GM18870 (cell line): ENCODE data around the gene PDE3A.
"Not testable (repeated sequence)": the region's sequence is repeated elsewhere in the genome, so short reads cannot be mapped to it uniquely, and the experiment has no call there.

ENCODE experiments used
- ATAC-seq: cut with Tn5 transposase; IDR thresholded peaks from one replicate; pipeline ENCODE4 v1.9.1; 2021; ENCODE audit warnings: moderate library complexity; ENCODE audit not compliant: unreplicated experiment

Gene PDE3A

DNA sequence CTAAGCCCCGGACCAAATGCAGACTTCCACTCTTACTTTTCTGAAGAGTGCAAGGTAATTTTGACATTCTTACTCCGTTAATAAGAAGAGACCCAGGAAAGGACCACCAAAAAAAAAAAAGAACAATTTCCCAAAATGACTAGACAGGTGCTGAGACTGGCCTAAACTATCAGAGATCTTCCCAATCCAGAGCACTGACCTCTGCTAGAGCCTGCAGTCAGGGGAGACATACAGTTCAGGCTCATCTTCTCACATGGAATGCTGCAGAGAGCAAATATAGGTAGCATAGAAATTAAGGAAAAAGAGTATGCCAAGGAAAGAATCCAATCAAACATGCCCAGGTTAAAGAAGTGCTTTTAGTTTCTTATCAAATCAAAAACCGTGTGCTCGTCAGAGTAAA lies 177.9 kb downstream of the PDE3A start:
- ATAC-seq, result no peak

DNA sequence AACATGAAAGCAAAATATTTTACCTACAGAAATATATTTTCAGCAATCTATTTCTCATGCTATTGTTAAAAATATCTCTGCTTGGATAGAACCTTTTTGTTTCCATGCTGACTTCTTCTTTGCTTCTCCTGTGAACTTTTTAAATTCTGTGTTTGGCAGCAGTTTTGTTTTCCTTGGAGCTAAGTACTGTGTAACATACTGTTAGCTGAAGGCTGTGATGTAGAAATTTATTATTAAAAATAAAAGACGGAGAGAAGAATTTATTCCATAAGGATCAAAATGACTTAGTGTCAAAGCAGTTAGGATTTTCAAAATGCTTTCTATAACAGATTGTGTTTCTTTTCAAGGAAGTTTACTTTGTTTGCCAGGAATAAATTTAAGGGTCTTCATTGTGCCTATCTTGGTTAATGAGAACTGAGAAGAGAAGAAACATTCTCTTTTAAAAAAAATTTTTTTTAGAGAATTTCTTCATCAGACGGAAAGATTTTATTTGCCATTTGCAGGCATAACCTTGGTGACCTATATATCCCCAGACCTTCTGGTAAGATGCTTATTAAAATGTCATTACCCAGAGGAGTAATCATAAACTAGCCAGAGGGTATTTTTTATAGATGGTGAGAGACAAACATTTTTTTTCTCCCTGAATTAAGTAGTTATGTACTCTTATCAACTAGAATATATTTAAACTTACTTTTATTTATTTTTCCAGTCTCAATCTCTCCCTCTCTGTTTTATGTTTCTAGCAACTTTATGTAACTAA lies 179.7 kb downstream of the PDE3A start:
- no peak for ATAC-seq

DNA sequence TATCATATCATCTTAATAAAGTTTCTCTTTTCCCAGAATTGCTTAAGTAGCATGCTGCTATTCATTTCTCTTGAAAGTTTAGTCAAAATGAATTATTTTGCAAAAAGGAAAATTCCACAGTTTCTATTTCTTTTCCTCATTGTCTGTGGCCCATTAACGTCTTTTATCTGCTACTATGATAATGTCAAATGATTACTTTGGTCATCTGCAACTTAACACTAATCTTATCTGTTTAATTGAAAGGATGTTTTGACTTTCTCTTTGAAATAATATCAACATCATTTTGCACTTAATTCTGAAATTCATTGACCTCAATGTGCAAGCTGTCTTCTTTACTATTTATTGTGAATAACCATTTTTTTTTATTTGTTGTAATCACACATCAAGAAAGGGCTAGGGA lies 180.3 kb downstream of the PDE3A start:
- ATAC-seq, result no peak

DNA sequence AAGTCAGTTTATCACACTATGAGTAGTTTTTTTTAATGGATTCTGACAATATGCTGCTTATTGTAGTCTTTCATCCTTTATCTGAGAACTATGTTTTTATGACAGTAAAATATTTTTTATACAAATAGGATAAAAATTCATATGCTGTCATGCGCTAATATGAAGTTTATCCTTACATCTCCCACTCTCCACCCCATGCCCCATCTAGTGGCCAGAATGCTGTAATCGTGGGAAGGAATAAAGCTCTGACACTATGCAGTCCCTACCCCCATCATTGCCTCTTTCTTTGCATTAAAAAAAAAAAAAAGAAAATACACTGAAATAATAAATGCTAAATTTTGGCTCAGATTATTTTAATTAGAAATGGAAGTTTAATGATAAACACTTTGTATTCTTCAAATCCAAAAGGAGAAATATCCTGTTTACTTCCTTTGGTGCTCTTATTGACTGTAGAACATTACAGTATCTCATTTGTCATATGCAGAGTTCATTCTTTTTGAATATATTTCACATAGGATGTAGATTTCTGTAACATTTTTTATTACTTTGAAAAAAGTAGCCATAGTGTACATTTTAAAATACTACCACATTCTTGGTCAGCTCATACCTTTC lies 180.9 kb downstream of the PDE3A start:
- ATAC-seq, result no peak

DNA sequence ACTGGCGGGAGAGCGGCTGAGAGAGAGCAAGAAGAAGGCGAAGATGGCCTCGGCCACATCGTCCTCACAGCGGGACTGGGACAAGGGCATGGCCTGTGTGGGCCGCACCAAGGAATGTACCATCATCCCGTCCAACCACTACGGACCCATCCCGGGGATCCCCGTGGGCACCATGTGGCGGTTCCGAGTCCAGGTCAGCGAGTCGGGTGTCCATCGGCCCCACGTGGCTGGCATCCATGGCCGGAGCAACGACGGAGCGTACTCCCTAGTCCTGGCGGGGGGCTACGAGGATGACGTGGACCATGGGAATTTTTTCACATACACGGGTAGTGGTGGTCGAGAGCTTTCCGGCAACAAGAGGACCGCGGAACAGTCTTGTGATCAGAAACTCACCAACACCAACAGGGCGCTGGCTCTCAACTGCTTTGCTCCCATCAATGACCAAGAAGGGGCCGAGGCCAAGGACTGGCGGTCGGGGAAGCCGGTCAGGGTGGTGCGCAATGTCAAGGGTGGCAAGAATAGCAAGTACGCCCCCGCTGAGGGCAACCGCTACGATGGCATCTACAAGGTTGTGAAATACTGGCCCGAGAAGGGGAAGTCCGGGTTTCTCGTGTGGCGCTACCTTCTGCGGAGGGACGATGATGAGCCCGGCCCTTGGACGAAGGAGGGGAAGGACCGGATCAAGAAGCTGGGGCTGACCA lies 183.6 kb downstream of the PDE3A start:
- not testable (repeated sequence) for ATAC-seq

DNA sequence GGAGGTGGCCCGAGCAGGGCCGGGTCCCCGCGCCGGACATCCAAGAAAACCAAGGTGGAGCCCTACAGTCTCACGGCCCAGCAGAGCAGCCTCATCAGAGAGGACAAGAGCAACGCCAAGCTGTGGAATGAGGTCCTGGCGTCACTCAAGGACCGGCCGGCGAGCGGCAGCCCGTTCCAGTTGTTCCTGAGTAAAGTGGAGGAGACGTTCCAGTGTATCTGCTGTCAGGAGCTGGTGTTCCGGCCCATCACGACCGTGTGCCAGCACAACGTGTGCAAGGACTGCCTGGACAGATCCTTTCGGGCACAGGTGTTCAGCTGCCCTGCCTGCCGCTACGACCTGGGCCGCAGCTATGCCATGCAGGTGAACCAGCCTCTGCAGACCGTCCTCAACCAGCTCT lies 184.2 kb downstream of the PDE3A start:
- not testable (repeated sequence) for ATAC-seq

DNA sequence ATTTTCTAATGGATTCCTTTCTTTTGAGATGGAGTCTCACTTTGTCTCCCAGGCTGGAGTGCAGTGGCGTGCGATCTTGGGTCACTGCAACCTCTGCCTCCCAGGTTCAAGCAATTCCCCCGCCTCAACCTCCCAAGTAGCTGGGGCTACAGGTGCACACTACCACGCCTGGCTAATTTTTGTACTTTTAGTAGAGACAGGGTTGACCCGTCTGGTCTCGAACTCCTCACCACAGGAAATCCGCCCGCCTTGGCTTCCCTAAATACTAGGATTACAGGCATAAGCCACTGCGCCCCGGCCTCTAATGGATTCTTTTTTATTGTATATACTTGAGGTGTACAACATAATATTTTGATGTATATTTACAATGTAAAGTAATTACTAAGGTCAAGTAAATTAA lies 186.7 kb downstream of the PDE3A start:
- ATAC-seq, result no peak

DNA sequence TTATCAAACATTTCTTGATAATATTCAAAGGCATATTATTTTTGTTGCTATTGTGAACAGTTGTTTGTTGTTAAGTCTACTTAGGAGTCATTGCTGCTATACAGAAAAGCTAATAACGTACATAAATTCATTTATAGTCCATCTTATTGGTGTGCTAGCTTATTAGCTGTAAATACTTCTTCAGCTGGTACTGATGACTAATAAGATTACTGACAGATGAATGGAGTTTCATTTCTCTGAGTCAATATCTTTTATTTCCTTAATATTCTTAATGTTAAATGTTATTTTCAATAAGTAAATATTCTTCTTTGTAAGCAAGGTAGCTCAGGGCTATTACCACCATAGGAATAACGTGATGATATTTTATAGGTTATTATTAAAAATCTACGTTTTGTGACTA lies 187.4 kb downstream of the PDE3A start:
- ATAC-seq, result no peak

DNA sequence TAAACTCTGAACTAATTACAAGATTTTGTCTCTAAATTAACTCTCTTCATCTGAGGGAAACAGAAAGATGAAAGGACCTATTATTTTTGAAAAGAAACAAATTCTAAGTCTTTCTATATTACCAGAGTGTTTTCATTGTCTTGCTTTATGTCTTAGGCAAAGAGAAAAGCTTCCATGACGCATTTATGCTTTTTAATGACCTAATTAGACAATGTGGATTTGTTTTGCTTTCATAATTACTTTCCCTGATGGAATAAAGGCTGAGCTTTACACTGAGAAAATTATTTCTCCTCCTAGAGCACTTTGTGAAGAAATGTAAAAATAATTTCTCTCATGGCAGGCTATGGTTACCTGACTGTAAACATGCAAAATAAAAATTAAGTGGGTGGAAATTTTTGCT lies 188.8 kb downstream of the PDE3A start:
- ATAC-seq, result no peak

DNA sequence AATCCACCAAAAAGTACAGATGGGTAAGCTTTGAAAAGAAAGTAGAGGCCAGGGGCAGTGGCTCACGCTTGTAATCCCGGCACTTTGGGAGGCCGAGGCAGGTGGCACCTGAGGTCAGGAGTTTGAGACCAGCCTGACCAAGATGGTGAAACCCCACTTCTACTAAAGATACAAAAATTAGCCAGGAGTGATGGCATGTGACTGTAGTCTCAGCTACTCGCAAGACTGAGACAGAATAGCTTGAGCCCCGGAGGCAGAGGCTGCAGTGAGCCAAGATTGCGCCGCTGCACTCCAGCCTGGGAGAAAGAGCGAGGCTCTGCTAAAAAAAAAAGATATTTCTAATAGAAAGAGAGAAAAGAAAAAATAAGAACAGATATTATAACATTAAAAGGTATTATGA lies 192.6 kb downstream of the PDE3A start:
- no peak for ATAC-seq

DNA sequence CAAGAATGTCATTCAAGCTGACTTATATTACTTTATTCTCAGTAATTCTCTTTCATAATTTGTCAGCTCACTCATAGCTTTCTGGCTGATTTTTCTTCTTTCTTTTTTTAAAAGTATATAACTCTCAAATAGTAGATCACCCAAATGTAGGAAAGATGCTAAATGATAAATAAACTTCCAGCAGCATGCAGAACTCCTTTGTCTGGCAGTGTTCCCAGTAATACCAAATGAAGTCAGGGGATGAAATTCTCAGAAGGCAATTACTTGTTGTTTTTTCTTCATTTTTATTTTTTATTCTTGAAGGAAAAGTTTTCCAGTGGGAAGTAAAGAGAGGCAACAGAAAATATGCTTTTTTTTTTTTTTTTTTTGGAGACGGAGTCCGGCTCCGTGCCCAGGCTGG lies 193.5 kb downstream of the PDE3A start:
- no peak for ATAC-seq

DNA sequence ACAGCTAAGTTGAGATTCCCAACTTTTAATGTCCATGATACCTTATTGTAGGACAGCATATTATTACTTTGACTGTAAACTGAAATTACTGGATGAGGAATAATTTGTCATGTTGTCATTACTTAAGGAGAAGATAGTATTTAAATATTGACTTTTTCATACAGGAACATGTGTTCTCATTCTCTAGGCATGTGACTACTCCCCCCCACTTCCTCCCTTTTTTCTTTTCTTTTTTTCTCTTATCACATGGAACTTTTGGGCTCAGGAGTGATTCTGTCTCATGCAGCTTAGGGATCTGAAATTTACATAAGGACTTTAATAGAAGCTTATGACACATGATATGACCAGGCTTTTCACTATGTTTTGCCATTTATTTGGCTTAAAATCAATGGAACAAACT lies 199.1 kb downstream of the PDE3A start:
- ATAC-seq, result no peak

DNA sequence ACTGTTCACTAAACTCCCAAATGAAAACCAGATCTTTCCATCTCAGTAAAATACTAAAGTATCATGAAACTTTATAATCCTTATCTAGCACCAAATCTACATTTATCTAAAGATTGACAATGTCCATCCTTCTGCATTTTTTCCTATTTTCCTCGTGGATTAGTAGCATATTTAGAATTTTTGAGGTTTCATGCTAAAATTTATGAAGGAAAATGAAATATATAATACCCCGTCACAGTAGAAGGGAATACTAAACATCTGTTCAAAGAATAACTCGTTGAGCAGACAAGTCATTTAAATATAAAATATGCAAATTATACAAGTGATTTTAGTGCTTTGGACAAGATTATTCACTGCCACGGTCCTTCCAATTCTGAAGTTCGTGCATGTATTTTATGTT lies 204.1 kb downstream of the PDE3A start:
- ATAC-seq, result no peak

DNA sequence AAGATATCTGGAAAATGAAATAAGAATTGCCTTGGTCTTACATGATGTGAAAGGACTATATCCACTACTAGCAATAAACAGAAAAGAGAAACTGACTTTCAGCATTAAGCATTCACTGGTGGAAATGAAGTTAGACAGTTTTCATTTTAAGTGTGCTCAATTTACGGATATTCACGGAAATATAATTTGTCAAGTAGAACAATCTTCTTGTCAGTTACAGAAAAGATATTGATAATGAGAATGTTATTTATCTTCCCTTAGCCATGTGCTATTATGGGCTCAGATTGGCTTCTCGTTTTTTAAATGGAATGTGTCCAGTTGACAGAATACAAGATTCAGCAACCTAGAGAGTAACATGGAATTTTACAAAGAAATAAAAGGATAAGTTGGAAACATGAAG lies 208.2 kb downstream of the PDE3A start:
- no peak for ATAC-seq

DNA sequence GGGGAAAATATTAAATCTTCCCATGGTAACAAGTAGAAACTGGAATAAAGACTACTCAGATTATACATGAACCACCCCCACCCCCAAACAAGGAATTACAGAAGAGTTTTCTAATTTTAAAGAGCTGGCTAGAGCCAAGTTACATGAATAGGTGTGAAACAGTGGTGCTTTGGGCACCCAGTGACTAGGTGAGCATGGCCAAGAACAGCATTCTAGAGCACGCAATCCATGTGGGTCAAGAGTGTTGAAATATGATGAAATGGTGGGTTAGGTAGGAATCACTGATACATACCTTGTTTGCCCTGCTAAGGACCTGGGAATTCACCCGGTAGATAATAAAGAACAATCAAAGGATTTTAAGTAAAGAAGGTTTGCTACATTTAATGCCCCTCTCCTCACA lies 208.7 kb downstream of the PDE3A start:
- no peak for ATAC-seq

DNA sequence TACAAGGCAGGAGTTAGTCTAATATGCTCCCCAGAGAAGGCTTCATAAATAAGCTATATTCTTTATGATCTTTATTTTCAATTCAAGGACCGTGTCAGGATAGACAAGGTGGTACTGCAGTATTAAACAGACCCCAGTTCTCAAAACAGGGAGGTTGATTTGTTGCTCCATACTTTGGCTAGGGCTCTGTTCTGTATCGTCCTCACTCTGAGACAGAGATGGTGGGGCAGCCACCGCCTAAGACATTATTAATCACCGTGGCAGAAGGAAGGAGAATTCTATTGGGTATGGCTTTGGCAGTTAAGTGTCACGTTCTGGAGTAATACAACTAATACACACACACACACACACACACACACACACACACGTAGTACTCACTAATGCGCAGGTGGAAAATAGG lies 209.8 kb downstream of the PDE3A start:
- ATAC-seq, result no peak

DNA sequence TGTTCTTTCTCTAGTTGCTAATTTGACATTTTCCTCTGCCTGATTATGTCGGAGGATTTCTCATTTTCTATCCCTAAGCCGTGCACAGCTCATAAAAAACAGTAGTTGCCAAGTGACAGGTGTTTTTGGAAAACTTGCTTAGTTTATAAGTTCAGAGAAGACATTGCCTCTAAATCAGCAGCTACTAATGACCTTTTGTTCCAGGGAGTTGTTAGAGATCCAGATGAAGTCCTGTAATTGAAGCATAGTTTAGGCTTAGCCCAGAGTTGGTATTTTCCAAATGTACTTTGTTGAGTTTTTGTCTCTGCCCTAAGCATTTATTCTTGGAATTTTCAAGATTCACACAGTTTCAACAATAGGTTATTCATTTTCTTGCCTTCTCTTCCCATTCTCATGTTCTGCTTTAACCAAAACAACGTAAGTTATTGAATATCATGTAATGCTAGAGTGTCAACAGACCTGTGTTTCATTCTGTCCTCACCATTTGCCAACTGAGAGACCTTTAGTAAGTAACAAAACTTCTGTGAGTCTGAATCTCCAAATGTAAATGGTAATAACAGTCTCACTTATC lies 216.8 kb downstream of the PDE3A start:
- no peak for ATAC-seq

DNA sequence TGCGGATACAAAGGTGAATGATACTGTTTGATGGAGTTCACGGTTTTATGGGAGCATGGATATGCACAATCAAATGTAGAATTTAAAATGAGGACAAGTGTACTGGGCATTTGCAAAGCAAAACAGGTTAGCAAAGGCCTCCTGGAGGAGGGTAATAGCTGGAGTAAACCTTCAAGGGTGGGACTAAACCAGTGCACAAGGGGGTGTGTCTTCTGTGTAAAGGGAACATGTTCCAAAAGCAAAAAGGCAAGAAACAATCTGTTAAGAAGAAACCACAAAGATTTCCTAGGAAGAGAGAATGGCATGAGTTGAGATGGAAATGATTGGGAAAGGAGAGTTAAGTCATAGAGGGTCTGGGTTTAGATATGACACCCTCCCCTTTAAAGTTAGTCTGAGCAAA lies 217.6 kb downstream of the PDE3A start:
- no peak for ATAC-seq

DNA sequence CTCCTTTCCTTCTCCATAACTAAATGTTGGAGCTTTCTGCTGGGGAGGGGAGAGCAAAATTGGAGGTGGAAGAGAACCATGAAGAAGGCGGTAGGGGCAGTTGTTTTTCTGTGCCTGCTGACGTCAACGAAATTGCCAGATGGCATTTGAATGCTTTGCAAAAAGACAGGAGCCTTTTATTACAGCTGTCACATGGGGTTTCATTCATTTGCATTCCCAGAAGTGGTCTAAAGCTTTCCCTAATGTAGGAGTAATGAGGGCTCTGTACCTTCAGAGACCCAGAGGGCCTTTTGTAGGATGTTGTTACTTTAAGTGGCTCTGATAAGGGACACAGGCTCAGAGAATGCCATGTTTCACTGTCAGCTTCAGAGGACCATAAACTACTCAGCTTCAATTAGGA lies 219.7 kb downstream of the PDE3A start:
- ATAC-seq, result no peak

DNA sequence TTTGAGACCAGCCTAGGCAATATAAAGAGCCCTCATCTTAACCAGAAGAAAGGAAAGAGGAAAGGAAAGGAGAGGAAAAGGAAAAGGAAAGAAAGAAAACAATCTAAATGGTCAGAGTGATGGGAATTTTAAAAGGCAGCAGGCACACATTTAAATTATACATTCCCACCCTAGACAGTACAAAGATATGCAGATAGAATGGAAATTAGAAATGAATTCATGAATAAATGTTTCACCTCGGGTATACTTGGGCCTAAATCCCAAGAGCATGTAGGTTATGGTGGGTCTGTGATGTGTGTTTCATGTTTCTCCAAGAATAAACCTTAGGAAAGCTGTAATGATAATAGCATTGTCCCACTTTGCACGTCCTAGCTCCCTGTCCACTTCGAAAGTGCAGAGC lies 222.2 kb downstream of the PDE3A start:
- ATAC-seq, result no peak

DNA sequence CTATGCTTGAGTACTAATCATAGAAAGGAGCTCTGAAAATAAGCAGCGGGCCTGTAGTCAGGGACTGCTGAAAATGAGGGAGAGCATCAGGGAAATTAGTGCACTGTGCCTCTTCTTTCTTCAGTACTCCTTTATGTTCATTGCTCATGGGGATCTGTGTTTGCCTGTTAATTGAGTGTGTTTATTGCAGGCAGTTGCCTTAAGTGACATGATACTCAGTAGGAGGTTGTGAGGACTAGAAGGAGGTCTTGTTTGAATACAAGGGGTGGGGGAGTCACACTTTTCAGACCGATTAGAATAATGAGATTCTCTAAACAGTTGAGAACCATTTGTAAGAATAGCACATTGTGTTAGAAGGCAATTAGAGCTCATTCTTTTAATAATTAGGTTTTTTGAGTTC lies 224.2 kb downstream of the PDE3A start:
- no peak for ATAC-seq

DNA sequence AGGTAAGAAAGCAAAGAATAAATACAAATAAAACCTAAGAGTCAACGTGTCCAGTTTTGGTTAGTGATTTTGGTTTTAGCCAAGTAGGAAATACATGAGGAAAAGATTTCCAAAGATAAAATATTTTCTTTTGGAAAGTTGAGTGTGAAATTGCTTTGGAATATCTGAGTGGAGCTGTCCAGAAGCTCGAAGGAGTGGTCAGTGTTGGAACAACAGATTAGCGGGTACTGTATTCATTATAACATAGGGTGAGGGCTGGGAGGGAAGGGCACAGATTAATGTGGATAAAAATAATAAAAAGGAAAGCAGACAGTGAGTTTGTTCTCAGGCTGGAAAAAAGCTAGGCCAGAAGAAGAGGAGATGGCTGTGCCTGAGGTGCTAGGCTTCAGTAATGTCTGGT lies 225.3 kb downstream of the PDE3A start:
- ATAC-seq, result no peak
